IMR-90 (cell line): ENCODE data around the gene RASSF10. TPM values are rescaled to one million over a fixed set of nuclear protein-coding genes. Genes with fewer than 3 reads are reported as not detected.

Experiments
- ATAC-seq: fragments of 200-7000 bp; cut with Tn5 transposase; 2 replicates; pipeline ENCODE4 v1.9.1; 2020; ENCODE audit warnings: low read depth, mild to moderate bottlenecking, moderate library complexity
- BruUV-seq: library from RNA; stranded (reverse); fragments of 400-500 nt; replicated peaks from 2 replicates; lab custom pipeline; 2021; lab: Mats Ljungman, UMichigan
- CTCF ChIA-PET: fragments of 300-600 bp; formaldehyde crosslinking; extraction: SDS; loops from one replicate; lab custom pipeline; 2021; ENCODE audit warnings: antibody characterized with exemption; lab: Yijun Ruan, JAX
- POLR2A ChIA-PET: fragments of 300-600 bp; sonication (Branson Sonifier 250); formaldehyde crosslinking; loops from one replicate; lab custom pipeline; 2022; ENCODE audit warnings: antibody characterized with exemption; ENCODE audit not compliant: unreplicated experiment; lab: Charles Lee
- DNase-seq: peaks from one replicate; pipeline ENCODE4 v3.0.0; 2013
- H2AFZ ChIP-seq: replicated peaks from 2 replicates; pipeline ENCODE3; 2013; ENCODE audit warnings: low read length, mild to moderate bottlenecking; ENCODE audit not compliant: poor library complexity
- H2AK5ac ChIP-seq: 2 replicates; pipeline ENCODE4 v1.6.1; 2013; ENCODE audit warnings: low read depth, low read length, inconsistent platforms
- H2AK9ac ChIP-seq: replicated peaks from 2 replicates; pipeline ENCODE3; 2013; ENCODE audit warnings: mild to moderate bottlenecking, low read depth, low read length, moderate library complexity; ENCODE audit not compliant: poor library complexity
- H2BK120ac ChIP-seq: 2 replicates; pipeline ENCODE4 v1.6.1; 2013; ENCODE audit warnings: low read depth, low read length, inconsistent platforms
- H2BK15ac ChIP-seq: 3 replicates; pipeline ENCODE4 v1.6.1; 2013; ENCODE audit warnings: low read depth, low read length, inconsistent platforms
- H2BK20ac ChIP-seq: 2 replicates; pipeline ENCODE4 v1.6.1; 2013; ENCODE audit warnings: low read depth, mild to moderate bottlenecking, inconsistent platforms, low read length, moderate library complexity
- H2BK5ac ChIP-seq: 2 replicates; pipeline ENCODE4 v1.6.1; 2013; ENCODE audit warnings: mild to moderate bottlenecking, low read depth, low read length, inconsistent platforms; ENCODE audit not compliant: poor library complexity, severe bottlenecking
- H3K14ac ChIP-seq: replicated peaks from 2 replicates; pipeline ENCODE4 v1.6.1; 2013; ENCODE audit warnings: low read depth, low read length, inconsistent platforms
- H3K18ac ChIP-seq: 2 replicates; pipeline ENCODE4 v1.6.1; 2013; ENCODE audit warnings: low read depth, low read length, control low read depth
- H3K23ac ChIP-seq: 2 replicates; pipeline ENCODE4 v1.6.1; 2013; ENCODE audit warnings: low read depth, low read length, inconsistent platforms
- H3K27ac ChIP-seq: 2 replicates; pipeline ENCODE4 v1.5.1; 2013; ENCODE audit warnings: mild to moderate bottlenecking, control low read depth, low read length; ENCODE audit not compliant: insufficient read depth
- H3K27me3 ChIP-seq: 2 replicates; pipeline ENCODE4 v1.6.1; 2013; ENCODE audit warnings: low read length; ENCODE audit not compliant: control insufficient read depth, insufficient read depth
- H3K36me3 ChIP-seq: 2 replicates; pipeline ENCODE4 v1.6.1; 2013; ENCODE audit warnings: low read length, mixed read lengths; ENCODE audit not compliant: control insufficient read depth, insufficient read depth
- H3K4ac ChIP-seq: 2 replicates; pipeline ENCODE4 v1.6.1; 2013; ENCODE audit warnings: low read depth, low read length, inconsistent platforms
- H3K4me1 ChIP-seq: 2 replicates; pipeline ENCODE4 v1.6.1; 2013; ENCODE audit warnings: low read length, mixed read lengths; ENCODE audit not compliant: control insufficient read depth, insufficient read depth
- H3K4me2 ChIP-seq: 2 replicates; pipeline ENCODE4 v1.6.1; 2013; ENCODE audit warnings: low read depth, mild to moderate bottlenecking, control low read depth, low read length, moderate library complexity
- H3K4me3 ChIP-seq: 2 replicates; pipeline ENCODE4 v1.5.1; 2013; ENCODE audit warnings: low read depth, mild to moderate bottlenecking, control low read depth, low read length, moderate library complexity; ENCODE audit not compliant: insufficient read depth
- H3K56ac ChIP-seq: 2 replicates; pipeline ENCODE4 v1.6.1; 2013; ENCODE audit warnings: low read length, inconsistent platforms; ENCODE audit not compliant: insufficient read depth; ENCODE audit errors: extremely low read depth
- H3K79me1 ChIP-seq, 2 experiments: 2 replicates each; pipeline ENCODE4 v1.6.1; 2013; ENCODE audit warnings: low read length in 2 of 2, inconsistent platforms in 1 of 2, low read depth in 1 of 2
- H3K9ac ChIP-seq: 2 replicates; pipeline ENCODE4 v1.6.1; 2013; ENCODE audit warnings: low read depth, low read length, control low read depth
- H3K9me1 ChIP-seq: 2 replicates; pipeline ENCODE4 v1.6.1; 2013; ENCODE audit warnings: low read length, inconsistent platforms; ENCODE audit not compliant: insufficient read depth
- H3K9me3 ChIP-seq: 2 replicates; pipeline ENCODE4 v1.6.1; 2013; ENCODE audit warnings: low read length; ENCODE audit not compliant: control insufficient read depth, insufficient read depth
- H4K20me1 ChIP-seq: 2 replicates; pipeline ENCODE4 v1.6.1; 2013; ENCODE audit warnings: low read length, inconsistent platforms; ENCODE audit not compliant: insufficient read depth
- H4K5ac ChIP-seq: 2 replicates; pipeline ENCODE4 v1.6.1; 2013; ENCODE audit warnings: mild to moderate bottlenecking, low read depth, low read length, control low read depth
- H4K8ac ChIP-seq, 2 experiments: 2 replicates each; pipeline ENCODE4 v1.6.1; 2013; ENCODE audit warnings: low read depth in 2 of 2, low read length in 2 of 2, control low read depth in 1 of 2, inconsistent platforms in 1 of 2
- H4K91ac ChIP-seq: 2 replicates; pipeline ENCODE4 v1.6.1; 2013; ENCODE audit warnings: low read depth, low read length, inconsistent platforms; ENCODE audit not compliant: insufficient read depth
- BHLHE40 ChIP-seq: fragments of 150-350 bp; IDR thresholded peaks from 2 replicates; pipeline ENCODE4 v1.6.1; 2016; ENCODE audit warnings: mild to moderate bottlenecking, low read depth, low read length
- CEBPB ChIP-seq: IDR thresholded peaks from 2 replicates; pipeline ENCODE4 v1.6.1; 2012; ENCODE audit warnings: low read depth, low read length, improper control_type of control experiment
- CTCF ChIP-seq: conservative IDR thresholded peaks from 2 replicates; pipeline ENCODE4 v1.5.1; 2012; ENCODE audit warnings: mild to moderate bottlenecking, low read depth, low read length, improper control_type of control experiment
- MAFK ChIP-seq: IDR thresholded peaks from 2 replicates; pipeline ENCODE4 v1.6.1; 2012; ENCODE audit warnings: low read depth, low read length, improper control_type of control experiment
- POLR2A ChIP-seq: IDR thresholded peaks from 2 replicates; pipeline ENCODE4 v1.6.1; 2012; ENCODE audit warnings: mild to moderate bottlenecking, low read depth, low read length
- SMC3 ChIP-seq: fragments of 150-350 bp; IDR thresholded peaks from 2 replicates; pipeline ENCODE4 v1.6.1; 2016; ENCODE audit warnings: low read depth, mild to moderate bottlenecking, antibody characterized with exemption, low read length, moderate library complexity
- WGBS, 2 experiments: methylation state at CpG; one replicate each; pipeline versions ENCODE4 v1.1.5 to v1.1.7; 2013; ENCODE audit warnings: missing lambda C conversion rate in 2 of 2; ENCODE audit not compliant: insufficient read length in 1 of 2; ENCODE audit errors: extremely low coverage in 2 of 2; 5-methylcytosine and 5-hydroxymethylcytosine counted together
- dilution Hi-C: fragments of 300-500 bp; cut with HindIII; formaldehyde crosslinking; loops from one replicate; pipeline ENCODE4 v1.14.3; 2018; ENCODE audit warnings: low sequenced_read_pairs; ENCODE audit not compliant: unreplicated experiment
- in situ Hi-C: fragments of 300-500 bp; cut with MboI; formaldehyde crosslinking; loops from 3 replicates; pipeline ENCODE4 v1.14.3; 2019; ENCODE audit warnings: low sequenced_read_pairs, inconsistent platforms, mixed read lengths
- intact Hi-C: fragments of 100-400 bp; cut with micrococcal nuclease; formaldehyde crosslinking; loops from 2 replicates; pipeline ENCODE4 v1.10.0; 2022
- polyA plus RNA-seq, 3 experiments: library from polyadenylated mRNA; depleted of rRNA; stranded (reverse); fragments of >200 nt; gene quantifications; 2 replicates each; pipeline ENCODE4 v1.2.3, GENCODE V29; 2012; ENCODE audit warnings: low replicate concordance in 1 of 3
- total RNA-seq: library from RNA; depleted of rRNA; stranded (reverse); fragments of >200 nt; gene quantifications from 2 replicates; pipeline ENCODE4 v1.2.3, GENCODE V29; 2012

Gene RASSF10
- total and polyA plus RNA-seq, 2 of the 4 experiments (the other 2 are of a cell fraction), result not detected

- TF ChIP-seq MAFK, result no peak
These were observed 1.8 kb downstream of the RASSF10 start (continued) for GRCh38 chr11:13010749-13011465.

- no peaks in the 10 kb centered on the region for H3K79me1 ChIP-seq
- H4K91ac ChIP-seq, result no peak overlapping the region
- ChIA-PET POLR2A (no interaction called here), CTCF (no interaction called here)
- H2BK5ac ChIP-seq, result no peak overlapping the region
- H2AFZ ChIP-seq, result no peak overlapping the region
- no peak overlapping the region for H3K56ac ChIP-seq
- no peak overlapping the region for H3K23ac ChIP-seq
- no peak overlapping the region for H3K14ac ChIP-seq
- no peak overlapping the region for H2BK120ac ChIP-seq
- no peak overlapping the region for H2BK15ac ChIP-seq
- H3K4ac ChIP-seq, result no peak overlapping the region
- H3K9me1 ChIP-seq, result no peaks in the 10 kb centered on the region
- H3K27me3 ChIP-seq, result peaks cover 81% of the 10 kb centered on the region
- TF ChIP-seq SMC3 (no peak), CTCF (no peak), POLR2A (no peak), BHLHE40 (no peak), CEBPB (no peak)
- H3K36me3 ChIP-seq, result no peaks in the 10 kb centered on the region
- no peak overlapping the region for H3K18ac ChIP-seq
- H3K4me1 ChIP-seq, result 0 out of 2 replicates have a peak, but pooled peaks cover 1% of the 10 kb centered on the region
- no peak overlapping the region for H2AK5ac ChIP-seq
- H3K9me3 ChIP-seq, result peaks cover under 1% of the 10 kb centered on the region; the same call in 1 of the 2 replicates
- no peak overlapping the region for H2AK9ac ChIP-seq
- no TSS peak for BruUV-seq
- DNase-seq, result no peak
- whole genome bisulfite sequencing, 2 experiments, result no CpG with 5 or more reads among the region's 7 CpGs
- in situ Hi-C loops (no loop called here), intact Hi-C loops (no loop called here), dilution Hi-C loops (no loop called here)
- H3K4me2 ChIP-seq, result no peak overlapping the region
- H3K4me3 ChIP-seq, result no peak overlapping the region
- no peak overlapping the region for H4K8ac ChIP-seq
- no peak overlapping the region for H3K27ac ChIP-seq
- no peak for ATAC-seq
- no peak overlapping the region for H2BK20ac ChIP-seq
- H4K20me1 ChIP-seq, result 0 out of 2 replicates have a peak, but pooled peaks cover 3% of the 10 kb centered on the region
- no peak overlapping the region for H4K5ac ChIP-seq
- no peak overlapping the region for H3K9ac ChIP-seq
These were observed 2.4 kb downstream of the RASSF10 start for GRCh38 chr11:13011466-13012055.
